GM13976 (cell line): ENCODE results near the gene NCOA4.

Experiments
- DNase-seq: peaks from one replicate; pipeline ENCODE4 v3.0.0; 2012; ENCODE audit warnings: low spot score
- CTCF ChIP-seq: IDR thresholded peaks from 2 replicates; pipeline ENCODE4 v1.5.1; 2012; ENCODE audit warnings: borderline replicate concordance, mild to moderate bottlenecking; ENCODE audit not compliant: insufficient read depth; ENCODE audit errors: extremely low read depth, missing control alignments, control extremely low read depth
- in situ Hi-C: fragments of 300-500 bp; cut with MboI; formaldehyde crosslinking; loops from one replicate; pipeline ENCODE4 v1.12.0; 2022; ENCODE audit warnings: low sequenced_read_pairs, mixed read lengths, inconsistent platforms; ENCODE audit not compliant: unreplicated experiment

Gene NCOA4

DNA sequence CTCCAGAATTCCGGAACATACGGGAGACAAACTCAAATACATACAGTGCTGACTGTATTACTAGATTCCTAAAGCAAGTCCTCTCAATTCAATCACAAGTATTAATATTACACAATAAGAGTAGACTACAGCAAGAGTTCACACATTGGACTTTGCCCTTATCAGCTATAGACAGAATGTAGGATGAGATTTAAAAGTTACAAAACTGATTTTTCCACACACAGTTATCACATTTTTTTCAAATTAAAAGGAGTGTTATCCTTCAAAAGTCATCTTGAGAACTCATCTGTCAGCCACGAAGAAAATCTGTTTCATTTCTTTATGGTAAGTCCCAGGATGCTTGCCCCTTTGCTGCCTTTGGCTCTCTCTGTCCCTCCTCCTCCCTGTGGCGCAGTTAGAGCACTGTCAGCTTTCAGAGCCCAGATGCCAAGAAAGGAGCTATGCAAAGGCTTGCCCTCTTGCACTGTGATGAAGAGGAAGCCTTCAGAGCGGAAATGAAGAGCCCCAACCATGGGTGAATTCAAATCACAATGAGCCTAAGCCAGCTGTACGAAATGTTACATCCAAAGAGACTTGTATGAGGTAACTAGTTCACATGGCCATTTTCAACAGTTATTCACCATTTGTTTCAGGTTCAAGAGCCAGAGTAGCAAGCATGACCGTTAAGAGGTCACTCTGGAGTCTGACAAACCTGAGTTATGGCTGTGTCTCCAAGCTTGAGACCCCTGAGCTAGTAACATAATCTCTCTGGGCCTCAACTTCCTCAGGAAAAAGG lies 10.7 kb downstream of the NCOA4 start:
- no peak for DNase-seq
- in situ Hi-C loops = no loop called here
- TF ChIP-seq CTCF = no peak

GRCh38 chr10:46019177-46019528 lies 11.3 kb downstream of the NCOA4 start:
- DNase-seq = no peak
- no peak for TF ChIP-seq CTCF
- in situ Hi-C loops = no loop called here

DNA sequence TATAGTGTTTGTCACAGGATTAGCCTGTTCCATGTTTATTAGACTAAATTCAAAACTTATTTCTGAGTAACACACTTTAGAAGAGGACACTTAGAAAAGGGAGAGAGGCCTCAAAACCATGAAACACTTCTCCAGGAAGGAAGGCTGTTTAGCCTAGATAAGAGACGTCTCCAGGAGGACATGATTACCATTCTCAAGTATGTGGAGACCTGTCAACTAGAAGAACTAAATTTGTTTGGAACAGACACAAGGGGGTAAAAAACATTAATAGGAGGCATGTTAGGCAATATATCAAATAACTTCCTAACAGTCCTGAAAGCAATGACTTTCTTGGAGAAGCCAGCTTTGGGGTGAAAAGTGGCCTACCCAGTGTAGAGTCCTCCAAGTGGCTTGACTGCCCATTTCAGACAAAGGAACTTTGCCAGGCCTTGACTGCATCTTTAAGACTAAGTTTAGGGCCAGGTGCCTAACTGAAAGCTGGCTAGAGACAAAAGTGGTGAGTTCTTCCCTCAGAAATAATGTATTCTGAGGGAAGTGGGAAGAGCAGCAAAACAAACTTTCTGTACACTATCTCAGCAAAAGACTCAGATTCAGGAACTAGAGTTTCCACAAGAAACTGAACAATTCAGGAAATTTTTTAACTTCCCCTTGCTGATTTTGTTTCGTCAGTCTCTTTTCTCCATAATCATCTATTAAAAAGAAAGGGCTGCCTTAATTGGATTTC lies 11.8 kb downstream of the NCOA4 start:
- no peak for DNase-seq
- in situ Hi-C loops = no loop called here
- TF ChIP-seq CTCF = no peak

GRCh38 chr10:46017733-46018132 lies 12.7 kb downstream of the NCOA4 start:
- in situ Hi-C loops = no loop called here
- DNase-seq = no peak
- no peak for TF ChIP-seq CTCF

- in situ Hi-C loops = no loop called here
- no peak for DNase-seq
- TF ChIP-seq CTCF = no peak
Measured at GRCh38 chr10:46016811-46017210, 13.6 kb downstream of the NCOA4 start.

DNA sequence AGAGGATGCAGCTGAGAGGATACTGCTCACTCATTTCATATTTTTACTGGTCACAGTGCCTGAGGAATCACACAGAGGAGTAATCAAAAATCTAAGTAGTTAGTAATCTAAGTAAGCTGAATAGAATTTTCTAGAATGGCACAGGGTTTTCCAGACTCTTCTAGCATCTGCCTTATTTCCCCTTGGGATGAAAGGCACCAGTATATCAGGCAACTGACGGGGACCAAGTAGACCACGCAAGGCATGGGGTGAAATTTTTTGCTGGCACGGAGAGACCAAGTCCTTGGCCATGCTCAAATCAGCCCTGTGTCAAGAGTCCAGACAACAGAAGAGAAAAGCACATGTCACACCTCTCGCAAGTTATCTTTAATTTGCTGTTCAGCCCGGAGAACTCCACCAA lies 14.2 kb downstream of the NCOA4 start:
- DNase-seq = no peak
- in situ Hi-C loops = no loop called here
- no peak for TF ChIP-seq CTCF
